Brain microvascular endothelial cell (primary cell): ENCODE data around the gene THAP10.

Source experiments
- DNase-seq: peaks from one replicate; pipeline ENCODE4 v3.0.0-alpha.2; 2020
- H3K27ac ChIP-seq: fragments of 250-450 bp; sonication (Bioruptor Pico); 2 replicates; pipeline ENCODE4 v1.5.1; 2020; ENCODE audit warnings: mild to moderate bottlenecking, moderate library complexity
- H3K27me3 ChIP-seq: fragments of 250-450 bp; sonication (Bioruptor Pico); replicated peaks from 2 replicates; pipeline ENCODE4 v1.5.1; 2020; ENCODE audit warnings: mild to moderate bottlenecking
- H3K36me3 ChIP-seq: fragments of 250-450 bp; sonication (Bioruptor Pico); replicated peaks from 2 replicates; pipeline ENCODE4 v1.5.1; 2020; ENCODE audit warnings: mild to moderate bottlenecking
- H3K4me3 ChIP-seq: 2 replicates; pipeline ENCODE4 v1.5.1; 2011; ENCODE audit warnings: low read depth, mild to moderate bottlenecking, control low read depth, low read length, moderate library complexity
- in situ Hi-C: cut with HindIII; loops from 2 replicates; pipeline ENCODE4 v1.10.0; 2017; ENCODE audit warnings: low sequenced_read_pairs, low pct_ligation_motif_present
- TF ChIP-seq, protein P1 (sequence below): IDR thresholded peaks from 2 replicates; pipeline ENCODE4 v1.5.1; 2011; ENCODE audit warnings: low read depth, mild to moderate bottlenecking, moderate library complexity, low read length, control low read depth, inconsistent platforms; ENCODE audit errors: missing control alignments

Gene THAP10

DNA sequence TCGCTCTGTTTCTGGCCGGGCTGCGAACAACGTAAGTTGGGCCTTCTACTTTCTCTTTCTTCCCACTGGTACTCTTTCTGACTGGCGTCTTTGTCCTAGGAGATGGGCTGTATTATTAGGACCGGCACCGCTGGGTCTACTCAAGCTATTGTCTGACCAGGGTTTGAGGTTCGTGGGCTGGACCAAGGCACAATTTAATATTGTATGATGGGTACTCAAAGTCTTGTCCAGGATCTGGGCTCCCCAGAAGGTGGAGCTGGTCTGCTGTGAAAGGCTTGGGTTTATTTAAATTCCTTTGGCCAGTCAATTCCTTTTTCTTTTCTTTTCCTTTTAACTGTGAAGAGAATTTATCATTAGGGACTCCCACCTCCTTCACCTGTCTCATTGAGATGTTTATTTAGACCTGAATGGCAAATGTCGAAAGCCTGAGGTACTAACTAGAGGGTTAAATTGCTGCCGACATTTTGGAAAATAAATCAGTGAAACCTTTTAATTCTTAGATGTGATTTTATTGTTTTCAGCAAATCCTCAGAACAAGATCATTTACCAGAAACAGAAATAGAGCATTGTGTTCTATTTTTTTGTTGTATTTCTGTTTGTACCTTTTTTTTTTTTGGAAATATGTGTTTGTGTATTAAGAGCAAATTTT lies 803 bp upstream of the THAP10 start:
- no peaks in the 10 kb centered on the region for H3K36me3 ChIP-seq
- DNase-seq: peak; percentile 66
- in situ Hi-C loops: no loop called here
- TF ChIP-seq, protein P1, sequence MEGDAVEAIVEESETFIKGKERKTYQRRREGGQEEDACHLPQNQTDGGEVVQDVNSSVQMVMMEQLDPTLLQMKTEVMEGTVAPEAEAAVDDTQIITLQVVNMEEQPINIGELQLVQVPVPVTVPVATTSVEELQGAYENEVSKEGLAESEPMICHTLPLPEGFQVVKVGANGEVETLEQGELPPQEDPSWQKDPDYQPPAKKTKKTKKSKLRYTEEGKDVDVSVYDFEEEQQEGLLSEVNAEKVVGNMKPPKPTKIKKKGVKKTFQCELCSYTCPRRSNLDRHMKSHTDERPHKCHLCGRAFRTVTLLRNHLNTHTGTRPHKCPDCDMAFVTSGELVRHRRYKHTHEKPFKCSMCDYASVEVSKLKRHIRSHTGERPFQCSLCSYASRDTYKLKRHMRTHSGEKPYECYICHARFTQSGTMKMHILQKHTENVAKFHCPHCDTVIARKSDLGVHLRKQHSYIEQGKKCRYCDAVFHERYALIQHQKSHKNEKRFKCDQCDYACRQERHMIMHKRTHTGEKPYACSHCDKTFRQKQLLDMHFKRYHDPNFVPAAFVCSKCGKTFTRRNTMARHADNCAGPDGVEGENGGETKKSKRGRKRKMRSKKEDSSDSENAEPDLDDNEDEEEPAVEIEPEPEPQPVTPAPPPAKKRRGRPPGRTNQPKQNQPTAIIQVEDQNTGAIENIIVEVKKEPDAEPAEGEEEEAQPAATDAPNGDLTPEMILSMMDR: peak; percentile 79
- H3K27ac ChIP-seq: peak overlapping the region; percentile 83
- H3K27me3 ChIP-seq: no peaks in the 10 kb centered on the region
- H3K4me3 ChIP-seq: peak overlapping the region; percentile 83

DNA sequence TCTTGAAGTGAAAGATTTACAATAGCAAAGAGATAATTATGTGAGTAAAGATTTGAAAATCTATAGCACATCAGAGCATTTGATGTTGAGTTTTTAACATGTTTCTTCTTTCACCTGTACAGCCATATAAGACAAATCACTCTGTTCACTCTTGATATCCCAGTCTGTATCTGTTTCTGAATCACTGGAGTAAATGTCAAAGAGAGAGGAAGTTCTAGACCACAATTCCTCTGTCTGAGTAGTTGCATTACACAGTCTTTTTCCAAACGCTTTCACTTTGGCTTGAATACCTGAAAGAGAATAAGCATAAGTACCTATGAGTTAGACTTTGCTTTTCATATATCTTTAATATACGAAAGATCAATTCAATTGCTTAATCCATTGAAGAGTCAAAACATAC lies 9.9 kb downstream of the THAP10 start:
- TF ChIP-seq, protein P1: no peak
- no peaks in the 10 kb centered on the region for H3K27me3 ChIP-seq
- H3K36me3 ChIP-seq: no peaks in the 10 kb centered on the region
- DNase-seq: no peak
- no peak overlapping the region for H3K4me3 ChIP-seq
- in situ Hi-C loops: no loop called here
- no peak overlapping the region for H3K27ac ChIP-seq

DNA sequence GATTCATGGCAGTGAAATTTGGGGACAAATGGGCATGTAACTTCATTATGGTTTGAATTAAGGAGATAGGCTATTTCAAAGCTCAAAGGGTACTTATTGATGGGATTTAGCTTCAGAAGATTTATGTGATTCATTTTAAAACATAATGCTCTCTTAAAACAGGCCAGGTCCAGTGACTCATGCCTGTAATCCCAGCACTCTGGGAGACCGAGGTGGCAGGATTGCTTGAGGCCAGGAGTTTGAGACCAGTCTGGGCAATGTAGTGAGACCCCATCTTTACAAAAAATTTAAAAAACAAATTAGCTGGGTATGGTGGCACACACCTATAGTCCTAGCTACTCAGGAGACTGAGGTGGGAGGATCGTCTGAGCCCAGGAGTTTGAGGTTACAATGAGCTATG lies 11.5 kb downstream of the THAP10 start:
- no peaks in the 10 kb centered on the region for H3K36me3 ChIP-seq
- H3K27me3 ChIP-seq: no peaks in the 10 kb centered on the region
- no peak overlapping the region for H3K27ac ChIP-seq
- H3K4me3 ChIP-seq: no peak overlapping the region
- peak; percentile 39 for DNase-seq
- in situ Hi-C loops: no loop called here
- TF ChIP-seq, protein P1: no peak

DNA sequence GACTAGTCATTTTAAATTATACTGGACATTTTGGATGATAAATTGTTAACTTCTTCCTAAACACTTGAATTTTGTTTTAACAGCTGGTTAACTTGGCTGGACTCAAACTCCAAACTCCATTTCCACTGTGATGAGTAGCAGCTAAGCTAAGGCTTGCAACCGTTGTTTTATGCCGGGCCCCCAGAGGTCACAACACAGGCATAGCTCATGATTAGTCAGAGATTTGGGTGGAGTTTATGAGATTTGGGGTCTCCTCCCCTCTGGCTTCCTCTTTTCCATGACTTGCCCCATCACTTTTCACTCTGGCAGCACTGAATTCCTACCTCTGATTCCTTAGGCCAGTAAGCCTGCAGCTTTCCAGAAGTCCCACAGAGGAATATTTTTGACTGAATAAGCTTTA lies 12.8 kb downstream of the THAP10 start:
- TF ChIP-seq, protein P1: no peak
- Histone ChIP-seq H3K27ac (no peak overlapping the region), H3K27me3 (no peaks in the 10 kb centered on the region), H3K36me3 (no peaks in the 10 kb centered on the region), H3K4me3 (no peak overlapping the region)
- no peak for DNase-seq
- in situ Hi-C loops: no loop called here

DNA sequence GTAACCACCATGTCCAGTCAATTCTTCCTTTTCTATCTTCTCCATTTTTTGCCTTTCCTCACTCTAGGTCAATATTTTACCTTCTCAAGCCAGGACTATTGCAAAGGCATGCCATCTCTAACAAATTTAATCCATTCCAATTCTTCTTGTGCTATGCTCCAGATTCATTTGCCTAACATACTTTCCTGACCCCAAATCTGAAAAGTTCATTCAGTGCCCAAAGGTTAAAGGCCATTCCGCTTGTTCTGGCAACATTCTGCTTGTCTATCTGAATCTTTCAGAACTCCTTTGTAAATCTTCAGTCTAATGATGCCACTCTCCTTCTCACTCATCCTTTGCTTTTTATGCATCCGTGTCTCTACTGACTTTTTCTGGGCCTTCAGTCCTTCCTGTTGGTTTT lies 15.6 kb downstream of the THAP10 start:
- in situ Hi-C loops: no loop called here
- Histone ChIP-seq H3K36me3 (no peaks in the 10 kb centered on the region), H3K27me3 (no peaks in the 10 kb centered on the region), H3K27ac (no peak overlapping the region), H3K4me3 (no peak overlapping the region)
- DNase-seq: no peak
- TF ChIP-seq, protein P1: no peak

DNA sequence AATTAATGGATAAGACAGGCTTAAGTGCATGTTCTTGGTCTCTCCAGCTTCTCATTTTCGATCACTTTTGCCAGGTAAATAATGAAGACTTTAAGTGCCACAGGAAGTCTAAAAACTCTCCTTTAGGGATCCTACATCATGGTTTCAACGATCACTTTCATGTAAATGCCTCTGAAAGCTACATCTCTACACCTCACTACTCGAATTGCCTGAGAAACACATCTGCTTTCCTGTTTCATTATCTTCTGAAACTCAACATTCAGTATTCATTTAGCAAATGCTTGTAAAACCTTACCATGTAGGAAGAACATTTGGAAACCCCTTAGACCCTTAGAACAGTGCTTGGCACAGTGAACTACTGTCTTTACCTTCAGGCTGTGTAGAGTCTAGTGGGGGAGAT lies 16.2 kb downstream of the THAP10 start:
- TF ChIP-seq, protein P1: no peak
- in situ Hi-C loops: no loop called here
- no peak overlapping the region for H3K4me3 ChIP-seq
- no peak for DNase-seq
- no peak overlapping the region for H3K27ac ChIP-seq
- no peaks in the 10 kb centered on the region for H3K27me3 ChIP-seq
- no peaks in the 10 kb centered on the region for H3K36me3 ChIP-seq
